Keratinocyte (primary cell): ENCODE results near the gene ALS2CL. TPM values are rescaled to one million over a fixed set of nuclear protein-coding genes. Genes with fewer than 3 reads are reported as not detected.

Experiments
- DNase-seq: peaks from one replicate; pipeline ENCODE4 v3.0.0-alpha.2; 2011; ENCODE audit warnings: low read depth, missing footprints, low spot score
- FAIRE-seq: peaks from 2 replicates; lab custom pipeline; 2011; peaks lifted over from hg19 to GRCh38; lab: Jason Lieb, UNC
- H2AFZ ChIP-seq: 2 replicates; pipeline ENCODE4 v1.6.0; 2012; ENCODE audit warnings: low read length, control low read depth, inconsistent platforms; ENCODE audit not compliant: control insufficient read depth
- H3K27ac ChIP-seq: 2 replicates; pipeline ENCODE4 v1.5.1; 2011; ENCODE audit warnings: low read length; ENCODE audit not compliant: control insufficient read depth, insufficient read depth
- H3K27me3 ChIP-seq: 3 replicates; pipeline ENCODE4 v1.6.0; 2011; ENCODE audit warnings: low read length; ENCODE audit not compliant: control insufficient read depth, insufficient read depth; ENCODE audit errors: extremely low read depth
- H3K36me3 ChIP-seq, 2 experiments: 2 replicates in 1 of 2; 3 replicates in 1 of 2; pipeline ENCODE4 v1.5.1; 2011; ENCODE audit warnings: low read length in 2 of 2, mild to moderate bottlenecking in 1 of 2; ENCODE audit not compliant: control insufficient read depth in 2 of 2, insufficient read depth in 2 of 2; ENCODE audit errors: extremely low read depth in 1 of 2
- H3K4me1 ChIP-seq: 3 replicates; pipeline ENCODE4 v1.5.1; 2011; ENCODE audit warnings: low read length; ENCODE audit not compliant: control insufficient read depth, insufficient read depth; ENCODE audit errors: extremely low read depth
- H3K4me2 ChIP-seq: 3 replicates; pipeline ENCODE4 v1.6.0; 2011; ENCODE audit warnings: low read depth, low read length; ENCODE audit not compliant: control insufficient read depth, insufficient read depth; ENCODE audit errors: extremely low read depth
- H3K4me3 ChIP-seq, 3 experiments: fragments of 200-600 bp in 1 of 3; sonication (generic) in 1 of 3; 2 replicates in 2 of 3; 3 replicates in 1 of 3; pipeline ENCODE4 v1.5.1; 2011 to 2016; ENCODE audit warnings: low read length in 3 of 3, mild to moderate bottlenecking in 3 of 3, control low read depth in 2 of 3, inconsistent platforms in 1 of 3, low read depth in 1 of 3, mixed read lengths in 1 of 3, mixed run types in 1 of 3, moderate library complexity in 1 of 3; ENCODE audit not compliant: control insufficient read depth in 2 of 3, insufficient read depth in 2 of 3; ENCODE audit errors: extremely low read depth in 1 of 3
- H3K79me2 ChIP-seq: 2 replicates; pipeline ENCODE4 v1.6.0; 2012; ENCODE audit warnings: low read length; ENCODE audit not compliant: control insufficient read depth, insufficient read depth
- H3K9ac ChIP-seq: 3 replicates; pipeline ENCODE4 v1.6.0; 2011; ENCODE audit warnings: low read length; ENCODE audit not compliant: control insufficient read depth, insufficient read depth; ENCODE audit errors: extremely low read depth
- H3K9me1 ChIP-seq: 3 replicates; pipeline ENCODE4 v1.6.0; 2011; ENCODE audit warnings: low read length; ENCODE audit not compliant: control insufficient read depth, insufficient read depth; ENCODE audit errors: extremely low read depth
- H3K9me3 ChIP-seq: 2 replicates; pipeline ENCODE4 v1.5.1; 2012; ENCODE audit warnings: low read depth, low read length; ENCODE audit not compliant: control insufficient read depth
- H4K20me1 ChIP-seq: 3 replicates; pipeline ENCODE4 v1.6.0; 2011; ENCODE audit warnings: low read length; ENCODE audit not compliant: control insufficient read depth, insufficient read depth; ENCODE audit errors: extremely low read depth
- CTCF ChIP-seq, 3 experiments: IDR thresholded peaks in 1 of 3; conservative IDR thresholded peaks in 1 of 3; optimal IDR thresholded peaks in 1 of 3; 2 replicates in 2 of 3; 3 replicates in 1 of 3; pipeline versions ENCODE3 to v1.5.1; 2011; ENCODE audit warnings: low read length in 3 of 3, mild to moderate bottlenecking in 3 of 3, moderate library complexity in 2 of 3, control low read depth in 1 of 3, inconsistent platforms in 1 of 3; ENCODE audit not compliant: insufficient read depth in 2 of 3; ENCODE audit errors: extremely low read depth in 1 of 3
- EZH2 ChIP-seq: IDR thresholded peaks from one replicate; pipeline ENCODE4 v1.6.1; 2012; ENCODE audit warnings: inconsistent platforms, mild to moderate bottlenecking, low read length, moderate library complexity
- dilution Hi-C: fragments of 300-500 bp; cut with MboI; formaldehyde crosslinking; loops from one replicate; pipeline ENCODE4 v1.7.0; 2020; ENCODE audit warnings: low sequenced_read_pairs; ENCODE audit not compliant: extremely low pct_ligation_motif_present
- polyA plus RNA-seq, 5 experiments: library from polyadenylated mRNA; depleted of rRNA in 3 of 5; stranded (reverse) in 3 of 5; stranded (forward) in 1 of 5; unstranded in 1 of 5; fragments of >200 nt; gene quantifications; 1 replicate in 1 of 5; 2 replicates in 3 of 5; 3 replicates in 1 of 5; pipeline versions ENCODE4 v1.2.1 to v1.2.3, GENCODE V29; 2011 to 2012; ENCODE audit warnings: missing spikeins in 2 of 5, low read depth in 1 of 5, low replicate concordance in 1 of 5

ALS2CL gene
- polyA plus RNA-seq, 1 donor (not counting 4 experiments of a cell fraction or from before 2014, with no cell fraction given), result 40.9 TPM

GRCh38 chr3:46706771-46707582, 13.5 kb upstream of the ALS2CL start:
- Histone ChIP-seq H3K27me3 (peaks cover 20% of the 10 kb centered on the region), H2AFZ (no peak overlapping the region), H3K4me2 (no peak overlapping the region), H4K20me1 (no peaks in the 10 kb centered on the region), H3K36me3 (no peaks in the 10 kb centered on the region), H3K4me1 (no peaks in the 10 kb centered on the region), H3K9me1 (no peaks in the 10 kb centered on the region), H3K27ac (no peak overlapping the region), H3K9me3 (no peaks in the 10 kb centered on the region), H3K9ac (no peak overlapping the region), H3K79me2 (no peaks in the 10 kb centered on the region), H3K4me3 (no peak overlapping the region)
- no peak for DNase-seq
- FAIRE-seq, result no peak
- TF ChIP-seq EZH2, result no peak
- TF ChIP-seq CTCF (optimal IDR thresholded peaks at IDR 0.05 in 1 of 3, IDR thresholded peaks at IDR 0.05 in 1 of 3, conservative IDR thresholded peaks at IDR 0.05 in 1 of 3; ENCODE audit: extremely low read depth in 1 of 3, insufficient read depth in 2 of 3, low read length in 3 of 3), result no peak
- dilution Hi-C loops, result no loop called here

DNA sequence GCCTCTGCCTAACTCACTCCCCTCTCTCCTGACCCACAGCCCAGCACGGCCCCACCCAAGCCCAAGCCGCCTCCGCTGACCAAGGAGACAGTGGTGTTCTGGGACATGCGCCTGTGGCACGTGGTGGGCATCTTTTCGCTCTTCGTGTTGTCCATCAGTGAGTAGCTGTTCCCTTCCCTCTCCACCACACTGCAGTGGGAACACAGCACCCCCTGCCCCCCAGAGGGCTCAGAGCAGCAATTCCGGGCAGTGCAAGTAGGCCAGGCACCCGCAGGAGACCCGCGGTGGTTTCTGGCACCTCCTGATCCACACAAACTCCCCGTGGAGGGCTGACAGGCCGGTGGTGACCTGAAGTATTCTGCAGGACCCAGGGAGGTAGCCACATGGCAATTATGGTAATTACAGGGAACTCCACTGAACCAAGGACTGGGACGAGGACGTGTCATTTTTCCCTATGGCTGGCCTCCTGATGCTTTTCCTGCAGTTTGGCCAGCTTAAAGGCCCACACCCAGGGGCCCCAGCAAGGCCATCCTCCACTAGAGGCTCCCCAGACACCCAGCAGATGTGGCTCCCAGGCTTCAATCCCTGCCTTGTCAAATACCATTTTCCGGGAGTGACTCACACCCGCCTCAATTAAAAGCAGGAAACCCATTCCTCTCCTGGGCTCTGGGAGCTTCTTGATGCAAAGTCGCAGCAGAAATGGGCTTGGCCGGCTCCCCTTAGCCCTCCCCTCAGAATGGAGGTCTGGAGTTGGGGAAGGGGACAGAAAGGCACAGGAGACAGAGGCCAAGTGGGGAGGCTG, 12.5 kb upstream of the ALS2CL start:
- H3K4me3 ChIP-seq, result no peak overlapping the region
- dilution Hi-C loops, result no loop called here
- H3K4me2 ChIP-seq, result no peak overlapping the region
- H3K36me3 ChIP-seq, result no peaks in the 10 kb centered on the region
- FAIRE-seq (no peak), DNase-seq (no peak)
- TF ChIP-seq EZH2, result no peak
- peak in 1 of 3 experiments; percentile 15 for TF ChIP-seq CTCF (optimal IDR thresholded peaks at IDR 0.05 in 1 of 3, IDR thresholded peaks at IDR 0.05 in 1 of 3, conservative IDR thresholded peaks at IDR 0.05 in 1 of 3; ENCODE audit: extremely low read depth in 1 of 3, insufficient read depth in 2 of 3, low read length in 3 of 3)
- no peaks in the 10 kb centered on the region for H3K9me3 ChIP-seq
- no peaks in the 10 kb centered on the region for H3K79me2 ChIP-seq
- no peaks in the 10 kb centered on the region for H3K4me1 ChIP-seq
- no peak overlapping the region for H2AFZ ChIP-seq
- H4K20me1 ChIP-seq, result no peaks in the 10 kb centered on the region
- peaks cover 27% of the 10 kb centered on the region for H3K27me3 ChIP-seq
- H3K9me1 ChIP-seq, result no peaks in the 10 kb centered on the region
- H3K27ac ChIP-seq, result no peak overlapping the region
- no peak overlapping the region for H3K9ac ChIP-seq
